Spleen (tissue), 11 donors: Measurements from ENCODE around the gene OR52K1. TPM values are rescaled to one million over a fixed set of nuclear protein-coding genes. Genes with fewer than 3 reads are reported as not detected.

Experiments
- DNase-seq: peaks from one replicate; pipeline ENCODE4 v3.0.0-alpha.2; 2020
- H3K27ac ChIP-seq, 8 donors: fragments of 200-600 bp; sonication (generic) in 7 of 8; 1 replicate in 4 of 8; 2 replicates in 4 of 8; pipeline versions ENCODE4 v1.5.0 to v1.8.0; 2016 to 2021; ENCODE audit warnings: inconsistent platforms in 4 of 8, mild to moderate bottlenecking in 4 of 8, moderate library complexity in 1 of 8
- H3K27me3 ChIP-seq, 7 donors: fragments of 200-600 bp; sonication (generic) in 6 of 7; replicated peaks in 1 of 7; 1 replicate in 4 of 7; 2 replicates in 3 of 7; pipeline versions ENCODE4 v1.5.0 to v1.8.0; 2016 to 2021; ENCODE audit warnings: inconsistent platforms in 3 of 7, mild to moderate bottlenecking in 1 of 7
- H3K36me3 ChIP-seq, 6 donors: fragments of 200-600 bp; sonication (generic) in 5 of 6; 1 replicate in 4 of 6; 2 replicates in 2 of 6; pipeline versions ENCODE4 v1.5.0 to v1.8.0; 2016 to 2021; ENCODE audit warnings: inconsistent platforms in 2 of 6
- H3K4me1 ChIP-seq, 6 donors: fragments of 200-600 bp; sonication (generic) in 5 of 6; 1 replicate in 3 of 6; 2 replicates in 3 of 6; pipeline versions ENCODE4 v1.5.0 to v1.8.0; 2016 to 2021; ENCODE audit warnings: inconsistent platforms in 3 of 6
- H3K4me3 ChIP-seq, 8 donors: fragments of 200-600 bp; sonication (generic) in 7 of 8; 1 replicate in 4 of 8; 2 replicates in 4 of 8; pipeline versions ENCODE4 v1.5.0 to v1.8.0; 2016 to 2021; ENCODE audit warnings: inconsistent platforms in 4 of 8, mild to moderate bottlenecking in 4 of 8, moderate library complexity in 2 of 8
- H3K9me3 ChIP-seq, 8 donors: fragments of 200-600 bp; sonication (generic) in 7 of 8; 1 replicate in 4 of 8; 2 replicates in 4 of 8; pipeline versions ENCODE4 v1.5.0 to v1.8.0; 2016 to 2021; ENCODE audit warnings: inconsistent platforms in 4 of 8
- CTCF ChIP-seq, 11 experiments: fragments of 200-600 bp in 7 of 11; fragments of 450-650 bp in 4 of 11; sonication (generic) in 4 of 11; IDR thresholded peaks in 8 of 11; conservative IDR thresholded peaks in 3 of 11; 1 replicate in 7 of 11; 2 replicates in 4 of 11; pipeline versions ENCODE4 v1.4.0 to v1.8.0; 2016 to 2021; ENCODE audit warnings: antibody characterized with exemption in 11 of 11, inconsistent platforms in 4 of 11, mild to moderate bottlenecking in 1 of 11
- POLR2A ChIP-seq, 3 donors: fragments of 450-650 bp; IDR thresholded peaks; one replicate each; pipeline ENCODE4 v1.5.1; 2017; ENCODE audit warnings: antibody characterized with exemption in 3 of 3, mild to moderate bottlenecking in 1 of 3
- POLR2AphosphoS5 ChIP-seq, 3 donors: sonication (generic); formaldehyde crosslinking; IDR thresholded peaks; one replicate each; pipeline ENCODE4 v1.5.1; 2017; ENCODE audit warnings: antibody characterized with exemption in 3 of 3
- WGBS, 5 donors: extraction: QIAGEN DNeasy Blood & Tissue Kit in 3 of 5; methylation state at CpG; one replicate each; pipeline versions ENCODE4 v1.1.5 to v1.1.7; 2013 to 2018; 5-methylcytosine and 5-hydroxymethylcytosine counted together
- intact Hi-C: fragments of 100-400 bp; cut with DNase I; formaldehyde crosslinking; loops from one replicate; pipeline ENCODE4 v1.15.0; 2023; ENCODE audit warnings: low total_unique reads
- polyA plus RNA-seq, 3 donors: library from polyadenylated mRNA; stranded (reverse); fragments of 200-250 nt; gene quantifications; one replicate each; pipeline ENCODE4 v1.2.1, GENCODE V29; 2013
- total RNA-seq, 7 donors: library from RNA; depleted of rRNA in 3 of 7; stranded (reverse); fragments of >200 nt in 3 of 7; fragmentation: NEBNext Ultra II Directional in 4 of 7; extraction: Animal tissue kit (Norgen Biotek cat#: 25700) in 4 of 7; gene quantifications; one replicate each; pipeline versions ENCODE4 v1.1.0 to v1.2.1, GENCODE V29; 2016 to 2021
- donor health status: healthy with polysubstance abuse.
- donor health status: DM: no; HTN: no; CAD: no; lungs with moderate emphysema.
- donor health status: DM: no; HTN: no; CAD: no.
- donor health status: Bipolar disorder and iron deficiency.
- donor health status: healthy.
- donor health status: DM: no; HTN: no; CAD: no.
- donor health status: DM: yes; HTN: yes; CAD: no.

Gene OR52K1
- total and polyA plus RNA-seq, 10 donors = 0.09 to 0.85 (median 0.30) TPM; not detected in 3

- TF ChIP-seq CTCF (IDR thresholded peaks at IDR 0.05 in 8 of 11, conservative IDR thresholded peaks at IDR 0.05 in 3 of 11) (no peak), POLR2A (IDR thresholded peaks at IDR 0.05) (no peak), POLR2AphosphoS5 (IDR thresholded peaks at IDR 0.05) (no peak)
- no peak overlapping the region for H3K4me3 ChIP-seq
- no peak overlapping the region for H3K27ac ChIP-seq
- H3K36me3 ChIP-seq = no peaks in the 10 kb centered on the region
- H3K9me3 ChIP-seq = peaks cover 0 to 24% (median 12%) of the 10 kb centered on the region in 8 donors
- H3K4me1 ChIP-seq = peaks cover 0 to 25% (median 6%) of the 10 kb centered on the region in 6 donors
- DNase-seq = no peak
- intact Hi-C loops = no loop called here
- H3K27me3 ChIP-seq = no peaks in the 10 kb centered on the region
- 90 to 97% (median 92%) methylated on average over 5 of the region's 5 CpGs for WGBS, 5 donors
Observed at GRCh38 chr11:4464216-4465159, 18.0 kb upstream of the OR52K1 start.

- Histone ChIP-seq H3K4me1 (peaks cover 0 to 16% (median under 1%) of the 10 kb centered on the region in 6 donors), H3K4me3 (no peak overlapping the region), H3K9me3 (peaks cover 0 to 24% (median 12%) of the 10 kb centered on the region in 8 donors), H3K27me3 (no peaks in the 10 kb centered on the region), H3K36me3 (no peaks in the 10 kb centered on the region), H3K27ac (no peak overlapping the region)
- intact Hi-C loops = no loop called here
- no peak for TF ChIP-seq POLR2AphosphoS5 (IDR thresholded peaks at IDR 0.05)
- DNase-seq = no peak
- 33 to 96% (median 82%) methylated on average over 1 of the region's 1 CpG for WGBS, 5 donors
Observed at GRCh38 chr11:4465407-4465806, 17.0 kb upstream of the OR52K1 start.

GRCh38 chr11:4466131-4466870, 16.1 kb upstream of the OR52K1 start:
- intact Hi-C loops = no loop called here
- Histone ChIP-seq H3K27ac (no peak overlapping the region), H3K9me3 (peaks cover 0 to 24% (median 12%) of the 10 kb centered on the region in 8 donors), H3K4me3 (no peak overlapping the region), H3K27me3 (no peaks in the 10 kb centered on the region), H3K4me1 (peaks cover 0 to 15% (median 0%) of the 10 kb centered on the region in 6 donors), H3K36me3 (no peaks in the 10 kb centered on the region)
- WGBS, 5 donors = 53 to 74% (median 65%) methylated on average over 5 of the region's 5 CpGs
- no peak for DNase-seq
- TF ChIP-seq POLR2AphosphoS5 (IDR thresholded peaks at IDR 0.05) = no peak
- no peak for TF ChIP-seq POLR2A (IDR thresholded peaks at IDR 0.05)
- no peak for TF ChIP-seq CTCF (IDR thresholded peaks at IDR 0.05 in 8 of 11, conservative IDR thresholded peaks at IDR 0.05 in 3 of 11)

- TF ChIP-seq POLR2AphosphoS5 (IDR thresholded peaks at IDR 0.05) (no peak), CTCF (IDR thresholded peaks at IDR 0.05 in 8 of 11, conservative IDR thresholded peaks at IDR 0.05 in 3 of 11) (no peak)
- H3K4me3 ChIP-seq = no peak overlapping the region
- no peak for DNase-seq
- no peaks in the 10 kb centered on the region for H3K36me3 ChIP-seq
- H3K27me3 ChIP-seq = no peaks in the 10 kb centered on the region
- H3K9me3 ChIP-seq = peaks cover 0 to 24% (median 12%) of the 10 kb centered on the region in 8 donors
- H3K4me1 ChIP-seq = peaks cover 0 to 15% (median 0%) of the 10 kb centered on the region in 6 donors
- intact Hi-C loops = no loop called here
- no peak overlapping the region for H3K27ac ChIP-seq
Observed at GRCh38 chr11:4466871-4467442, 15.5 kb upstream of the OR52K1 start.
